ENCODE data around the gene PRKCE. TPM values are rescaled to one million over a fixed set of nuclear protein-coding genes. Genes with fewer than 3 reads are reported as not detected.

PRKCE gene
- total and polyA plus RNA-seq, 7 donors, result 3.0 to 21.9 (median 15.8) TPM

- no peak for TF ChIP-seq POLR2AphosphoS5 (IDR thresholded peaks at IDR 0.05)
- TF ChIP-seq CTCF (IDR thresholded peaks at IDR 0.05), result no peak
- TF ChIP-seq EP300 (IDR thresholded peaks at IDR 0.05), result no peak
- TF ChIP-seq POLR2A (IDR thresholded peaks at IDR 0.05), result no peak
- H3K36me3 ChIP-seq, result peaks cover 0 to 14% (median 2%) of the 10 kb centered on the region in 4 donors
- no peaks in the 10 kb centered on the region for H3K27me3 ChIP-seq
- no peaks in the 10 kb centered on the region for H3K4me1 ChIP-seq
- no peak for DNase-seq
- 96 to 99% methylated on average over 2 of the region's 2 CpGs for WGBS, 2 donors
- H3K4me3 ChIP-seq, result no peak overlapping the region
- peaks cover 0 to 2% (median 0%) of the 10 kb centered on the region in 4 donors for H3K9me3 ChIP-seq
- intact Hi-C loops (cut with DNase I), result loop anchor here (10.0 kb wide), 1 partner anchor 1298 kb away; the partner anchor contains the start of gene MSH2
- no peak overlapping the region for H3K27ac ChIP-seq
Measured at GRCh38 chr2:46106690-46107089, 455.2 kb downstream of the PRKCE start.

GRCh38 chr2:46114996-46115395, 463.5 kb downstream of the PRKCE start:
- H3K4me3 ChIP-seq, result no peak overlapping the region
- intact Hi-C loops (cut with DNase I), result no loop called here
- H3K36me3 ChIP-seq, result peaks cover 0 to 2% (median 0%) of the 10 kb centered on the region in 4 donors
- peaks cover 0 to 8% (median 3%) of the 10 kb centered on the region in 4 donors for H3K4me1 ChIP-seq
- WGBS, 2 donors, result 97 to 98% methylated on average over 2 of the region's 2 CpGs
- DNase-seq, result no peak
- no peak overlapping the region for H3K27ac ChIP-seq
- no peaks in the 10 kb centered on the region for H3K27me3 ChIP-seq
- H3K9me3 ChIP-seq, result no peaks in the 10 kb centered on the region
- TF ChIP-seq POLR2AphosphoS5 (IDR thresholded peaks at IDR 0.05) (no peak), EP300 (IDR thresholded peaks at IDR 0.05) (no peak), POLR2A (IDR thresholded peaks at IDR 0.05) (no peak), CTCF (IDR thresholded peaks at IDR 0.05) (no peak)

GRCh38 chr2:46116150-46116549, 464.7 kb downstream of the PRKCE start:
- no peaks in the 10 kb centered on the region for H3K9me3 ChIP-seq
- H3K4me1 ChIP-seq, result peaks cover 0 to 8% (median 3%) of the 10 kb centered on the region in 4 donors
- H3K4me3 ChIP-seq, result no peak overlapping the region
- peaks cover 0 to 2% (median 0%) of the 10 kb centered on the region in 4 donors for H3K36me3 ChIP-seq
- no peak overlapping the region for H3K27ac ChIP-seq
- DNase-seq, result no peak
- WGBS, 2 donors, result 47 to 66% methylated on average over 2 of the region's 2 CpGs
- TF ChIP-seq POLR2AphosphoS5 (IDR thresholded peaks at IDR 0.05), result no peak
- no peak for TF ChIP-seq POLR2A (IDR thresholded peaks at IDR 0.05)
- TF ChIP-seq CTCF (IDR thresholded peaks at IDR 0.05), result no peak
- TF ChIP-seq EP300 (IDR thresholded peaks at IDR 0.05), result no peak
- H3K27me3 ChIP-seq, result no peaks in the 10 kb centered on the region
- intact Hi-C loops (cut with DNase I), result no loop called here

GRCh38 chr2:46116553-46116991, 465.1 kb downstream of the PRKCE start:
- H3K27ac ChIP-seq, result peak overlapping the region in 1 of 4 donors; percentile 3
- no peaks in the 10 kb centered on the region for H3K27me3 ChIP-seq
- TF ChIP-seq CTCF (IDR thresholded peaks at IDR 0.05), result no peak
- TF ChIP-seq EP300 (IDR thresholded peaks at IDR 0.05), result no peak
- no peak for TF ChIP-seq POLR2AphosphoS5 (IDR thresholded peaks at IDR 0.05)
- TF ChIP-seq POLR2A (IDR thresholded peaks at IDR 0.05), result no peak
- no peaks in the 10 kb centered on the region for H3K9me3 ChIP-seq
- no peak for DNase-seq
- no peak overlapping the region for H3K4me3 ChIP-seq
- peaks cover 0 to 8% (median 3%) of the 10 kb centered on the region in 4 donors for H3K4me1 ChIP-seq
- peaks cover 0 to 2% (median 0%) of the 10 kb centered on the region in 4 donors for H3K36me3 ChIP-seq
- 67 to 68% methylated on average over 5 of the region's 5 CpGs for WGBS, 2 donors
- intact Hi-C loops (cut with DNase I), result no loop called here

GRCh38 chr2:46117379-46117778, 465.9 kb downstream of the PRKCE start:
- H3K27me3 ChIP-seq, result no peaks in the 10 kb centered on the region
- H3K27ac ChIP-seq, result peak overlapping the region in 1 of 4 donors; percentile 3
- 74 to 93% methylated on average over 2 of the region's 2 CpGs for WGBS, 2 donors
- intact Hi-C loops (cut with DNase I), result no loop called here
- peaks cover 0 to 8% (median 3%) of the 10 kb centered on the region in 4 donors for H3K4me1 ChIP-seq
- no peak overlapping the region for H3K4me3 ChIP-seq
- no peak for TF ChIP-seq EP300 (IDR thresholded peaks at IDR 0.05)
- no peak for TF ChIP-seq POLR2AphosphoS5 (IDR thresholded peaks at IDR 0.05)
- no peak for TF ChIP-seq POLR2A (IDR thresholded peaks at IDR 0.05)
- TF ChIP-seq CTCF (IDR thresholded peaks at IDR 0.05), result no peak
- no peak for DNase-seq
- H3K36me3 ChIP-seq, result peaks cover 0 to 2% (median 0%) of the 10 kb centered on the region in 4 donors
- H3K9me3 ChIP-seq, result no peaks in the 10 kb centered on the region

All from sigmoid colon (tissue), 7 donors.